IMR-90 (cell line): ENCODE data around the gene ZNF764. TPM values are rescaled to one million over a fixed set of nuclear protein-coding genes. Genes with fewer than 3 reads are reported as not detected.

Experiments used
- ATAC-seq: fragments of 200-7000 bp; cut with Tn5 transposase; 2 replicates; pipeline ENCODE4 v1.9.1; 2020; ENCODE audit warnings: low read depth, mild to moderate bottlenecking, moderate library complexity
- BruUV-seq: library from RNA; stranded (reverse); fragments of 400-500 nt; replicated peaks from 2 replicates; lab custom pipeline; 2021; lab: Mats Ljungman, UMichigan
- CTCF ChIA-PET: fragments of 300-600 bp; formaldehyde crosslinking; extraction: SDS; loops from one replicate; lab custom pipeline; 2021; ENCODE audit warnings: antibody characterized with exemption; lab: Yijun Ruan, JAX
- POLR2A ChIA-PET: fragments of 300-600 bp; sonication (Branson Sonifier 250); formaldehyde crosslinking; loops from one replicate; lab custom pipeline; 2022; ENCODE audit warnings: antibody characterized with exemption; ENCODE audit not compliant: unreplicated experiment; lab: Charles Lee
- DNase-seq: peaks from one replicate; pipeline ENCODE4 v3.0.0; 2013
- H2AFZ ChIP-seq: replicated peaks from 2 replicates; pipeline ENCODE3; 2013; ENCODE audit warnings: low read length, mild to moderate bottlenecking; ENCODE audit not compliant: poor library complexity
- H2AK5ac ChIP-seq: 2 replicates; pipeline ENCODE4 v1.6.1; 2013; ENCODE audit warnings: low read depth, low read length, inconsistent platforms
- H2AK9ac ChIP-seq: replicated peaks from 2 replicates; pipeline ENCODE3; 2013; ENCODE audit warnings: mild to moderate bottlenecking, low read depth, low read length, moderate library complexity; ENCODE audit not compliant: poor library complexity
- H2BK120ac ChIP-seq: 2 replicates; pipeline ENCODE4 v1.6.1; 2013; ENCODE audit warnings: low read depth, low read length, inconsistent platforms
- H2BK15ac ChIP-seq: 3 replicates; pipeline ENCODE4 v1.6.1; 2013; ENCODE audit warnings: low read depth, low read length, inconsistent platforms
- H2BK20ac ChIP-seq: 2 replicates; pipeline ENCODE4 v1.6.1; 2013; ENCODE audit warnings: low read depth, mild to moderate bottlenecking, inconsistent platforms, low read length, moderate library complexity
- H2BK5ac ChIP-seq: 2 replicates; pipeline ENCODE4 v1.6.1; 2013; ENCODE audit warnings: mild to moderate bottlenecking, low read depth, low read length, inconsistent platforms; ENCODE audit not compliant: poor library complexity, severe bottlenecking
- H3K14ac ChIP-seq: replicated peaks from 2 replicates; pipeline ENCODE4 v1.6.1; 2013; ENCODE audit warnings: low read depth, low read length, inconsistent platforms
- H3K18ac ChIP-seq: 2 replicates; pipeline ENCODE4 v1.6.1; 2013; ENCODE audit warnings: low read depth, low read length, control low read depth
- H3K23ac ChIP-seq: 2 replicates; pipeline ENCODE4 v1.6.1; 2013; ENCODE audit warnings: low read depth, low read length, inconsistent platforms
- H3K27ac ChIP-seq: 2 replicates; pipeline ENCODE4 v1.5.1; 2013; ENCODE audit warnings: mild to moderate bottlenecking, control low read depth, low read length; ENCODE audit not compliant: insufficient read depth
- H3K27me3 ChIP-seq: 2 replicates; pipeline ENCODE4 v1.6.1; 2013; ENCODE audit warnings: low read length; ENCODE audit not compliant: control insufficient read depth, insufficient read depth
- H3K36me3 ChIP-seq: 2 replicates; pipeline ENCODE4 v1.6.1; 2013; ENCODE audit warnings: low read length, mixed read lengths; ENCODE audit not compliant: control insufficient read depth, insufficient read depth
- H3K4ac ChIP-seq: 2 replicates; pipeline ENCODE4 v1.6.1; 2013; ENCODE audit warnings: low read depth, low read length, inconsistent platforms
- H3K4me1 ChIP-seq: 2 replicates; pipeline ENCODE4 v1.6.1; 2013; ENCODE audit warnings: low read length, mixed read lengths; ENCODE audit not compliant: control insufficient read depth, insufficient read depth
- H3K4me2 ChIP-seq: 2 replicates; pipeline ENCODE4 v1.6.1; 2013; ENCODE audit warnings: low read depth, mild to moderate bottlenecking, control low read depth, low read length, moderate library complexity
- H3K4me3 ChIP-seq: 2 replicates; pipeline ENCODE4 v1.5.1; 2013; ENCODE audit warnings: low read depth, mild to moderate bottlenecking, control low read depth, low read length, moderate library complexity; ENCODE audit not compliant: insufficient read depth
- H3K56ac ChIP-seq: 2 replicates; pipeline ENCODE4 v1.6.1; 2013; ENCODE audit warnings: low read length, inconsistent platforms; ENCODE audit not compliant: insufficient read depth; ENCODE audit errors: extremely low read depth
- H3K79me1 ChIP-seq, 2 experiments: 2 replicates each; pipeline ENCODE4 v1.6.1; 2013; ENCODE audit warnings: low read length in 2 of 2, inconsistent platforms in 1 of 2, low read depth in 1 of 2
- H3K9ac ChIP-seq: 2 replicates; pipeline ENCODE4 v1.6.1; 2013; ENCODE audit warnings: low read depth, low read length, control low read depth
- H3K9me1 ChIP-seq: 2 replicates; pipeline ENCODE4 v1.6.1; 2013; ENCODE audit warnings: low read length, inconsistent platforms; ENCODE audit not compliant: insufficient read depth
- H3K9me3 ChIP-seq: 2 replicates; pipeline ENCODE4 v1.6.1; 2013; ENCODE audit warnings: low read length; ENCODE audit not compliant: control insufficient read depth, insufficient read depth
- H4K20me1 ChIP-seq: 2 replicates; pipeline ENCODE4 v1.6.1; 2013; ENCODE audit warnings: low read length, inconsistent platforms; ENCODE audit not compliant: insufficient read depth
- H4K5ac ChIP-seq: 2 replicates; pipeline ENCODE4 v1.6.1; 2013; ENCODE audit warnings: mild to moderate bottlenecking, low read depth, low read length, control low read depth
- H4K8ac ChIP-seq, 2 experiments: 2 replicates each; pipeline ENCODE4 v1.6.1; 2013; ENCODE audit warnings: low read depth in 2 of 2, low read length in 2 of 2, control low read depth in 1 of 2, inconsistent platforms in 1 of 2
- H4K91ac ChIP-seq: 2 replicates; pipeline ENCODE4 v1.6.1; 2013; ENCODE audit warnings: low read depth, low read length, inconsistent platforms; ENCODE audit not compliant: insufficient read depth
- BHLHE40 ChIP-seq: fragments of 150-350 bp; IDR thresholded peaks from 2 replicates; pipeline ENCODE4 v1.6.1; 2016; ENCODE audit warnings: mild to moderate bottlenecking, low read depth, low read length
- CEBPB ChIP-seq: IDR thresholded peaks from 2 replicates; pipeline ENCODE4 v1.6.1; 2012; ENCODE audit warnings: low read depth, low read length, improper control_type of control experiment
- CHD1 ChIP-seq: IDR thresholded peaks from 2 replicates; pipeline ENCODE4 v1.6.1; 2012; ENCODE audit warnings: low read depth, low read length, improper control_type of control experiment
- MAFK ChIP-seq: IDR thresholded peaks from 2 replicates; pipeline ENCODE4 v1.6.1; 2012; ENCODE audit warnings: low read depth, low read length, improper control_type of control experiment
- MAZ ChIP-seq: IDR thresholded peaks from 2 replicates; pipeline ENCODE4 v1.6.1; 2012; ENCODE audit warnings: low read depth, mild to moderate bottlenecking, low read length, improper control_type of control experiment, moderate library complexity, borderline replicate concordance
- MXI1 ChIP-seq: IDR thresholded peaks from 2 replicates; pipeline ENCODE4 v1.6.1; 2012; ENCODE audit warnings: low read depth, mild to moderate bottlenecking, low read length, moderate library complexity, borderline replicate concordance
- NFE2L2 ChIP-seq: fragments of 150-350 bp; IDR thresholded peaks from 2 replicates; pipeline ENCODE4 v1.6.1; 2016; ENCODE audit warnings: low read depth, mild to moderate bottlenecking, low read length
- RAD21 ChIP-seq: IDR thresholded peaks from 2 replicates; pipeline ENCODE4 v1.6.1; 2012; ENCODE audit warnings: low read length, improper control_type of control experiment
- RCOR1 ChIP-seq: IDR thresholded peaks from 2 replicates; pipeline ENCODE4 v1.6.1; 2012; ENCODE audit warnings: mild to moderate bottlenecking, low read length, improper control_type of control experiment; ENCODE audit not compliant: insufficient replicate concordance
- RFX5 ChIP-seq: IDR thresholded peaks from 2 replicates; pipeline ENCODE4 v1.8.0; 2012; ENCODE audit warnings: low read depth, mild to moderate bottlenecking, low read length, moderate library complexity
- WGBS, 2 experiments: methylation state at CpG; one replicate each; pipeline versions ENCODE4 v1.1.5 to v1.1.7; 2013; ENCODE audit warnings: missing lambda C conversion rate in 2 of 2; ENCODE audit not compliant: insufficient read length in 1 of 2; ENCODE audit errors: extremely low coverage in 2 of 2; 5-methylcytosine and 5-hydroxymethylcytosine counted together
- dilution Hi-C: fragments of 300-500 bp; cut with HindIII; formaldehyde crosslinking; loops from one replicate; pipeline ENCODE4 v1.14.3; 2018; ENCODE audit warnings: low sequenced_read_pairs; ENCODE audit not compliant: unreplicated experiment
- in situ Hi-C: fragments of 300-500 bp; cut with MboI; formaldehyde crosslinking; loops from 3 replicates; pipeline ENCODE4 v1.14.3; 2019; ENCODE audit warnings: low sequenced_read_pairs, inconsistent platforms, mixed read lengths
- intact Hi-C: fragments of 100-400 bp; cut with micrococcal nuclease; formaldehyde crosslinking; loops from 2 replicates; pipeline ENCODE4 v1.10.0; 2022
- polyA plus RNA-seq, 3 experiments: library from polyadenylated mRNA; depleted of rRNA; stranded (reverse); fragments of >200 nt; gene quantifications; 2 replicates each; pipeline ENCODE4 v1.2.3, GENCODE V29; 2012; ENCODE audit warnings: low replicate concordance in 1 of 3
- total RNA-seq: library from RNA; depleted of rRNA; stranded (reverse); fragments of >200 nt; gene quantifications from 2 replicates; pipeline ENCODE4 v1.2.3, GENCODE V29; 2012
- TF ChIP-seq, protein P1 (sequence below): conservative IDR thresholded peaks from 2 replicates; pipeline ENCODE4 v1.5.1; 2012; ENCODE audit warnings: mild to moderate bottlenecking, low read depth, low read length, improper control_type of control experiment

Gene ZNF764
- total and polyA plus RNA-seq, 2 of the 4 experiments (the other 2 are of a cell fraction), result 2.2 to 4.6 TPM

DNA sequence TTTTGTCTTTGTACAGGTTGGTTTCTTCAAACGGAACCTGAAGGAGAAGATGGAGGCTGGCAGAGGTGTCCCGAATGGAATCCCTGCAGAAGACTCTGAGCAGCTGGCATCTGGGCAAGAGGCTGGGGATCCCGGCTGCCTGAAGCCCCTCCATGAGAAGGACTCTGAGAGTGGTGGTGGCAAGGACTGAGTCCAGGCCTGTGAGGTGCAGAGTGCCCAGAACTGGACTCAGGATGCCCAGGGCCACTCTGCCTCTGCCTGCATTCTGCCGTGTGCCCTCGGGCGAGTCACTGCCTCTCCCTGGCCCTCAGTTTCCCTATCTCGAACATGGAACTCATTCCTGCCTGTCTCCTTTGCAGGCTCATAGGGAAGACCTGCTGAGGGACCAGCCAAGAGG is 36.7 kb downstream of the ZNF764 start (continued):
- TF ChIP-seq MAZ, result no peak
- no peak for TF ChIP-seq CHD1
- TF ChIP-seq CEBPB, result no peak
- TF ChIP-seq BHLHE40, result no peak

DNA sequence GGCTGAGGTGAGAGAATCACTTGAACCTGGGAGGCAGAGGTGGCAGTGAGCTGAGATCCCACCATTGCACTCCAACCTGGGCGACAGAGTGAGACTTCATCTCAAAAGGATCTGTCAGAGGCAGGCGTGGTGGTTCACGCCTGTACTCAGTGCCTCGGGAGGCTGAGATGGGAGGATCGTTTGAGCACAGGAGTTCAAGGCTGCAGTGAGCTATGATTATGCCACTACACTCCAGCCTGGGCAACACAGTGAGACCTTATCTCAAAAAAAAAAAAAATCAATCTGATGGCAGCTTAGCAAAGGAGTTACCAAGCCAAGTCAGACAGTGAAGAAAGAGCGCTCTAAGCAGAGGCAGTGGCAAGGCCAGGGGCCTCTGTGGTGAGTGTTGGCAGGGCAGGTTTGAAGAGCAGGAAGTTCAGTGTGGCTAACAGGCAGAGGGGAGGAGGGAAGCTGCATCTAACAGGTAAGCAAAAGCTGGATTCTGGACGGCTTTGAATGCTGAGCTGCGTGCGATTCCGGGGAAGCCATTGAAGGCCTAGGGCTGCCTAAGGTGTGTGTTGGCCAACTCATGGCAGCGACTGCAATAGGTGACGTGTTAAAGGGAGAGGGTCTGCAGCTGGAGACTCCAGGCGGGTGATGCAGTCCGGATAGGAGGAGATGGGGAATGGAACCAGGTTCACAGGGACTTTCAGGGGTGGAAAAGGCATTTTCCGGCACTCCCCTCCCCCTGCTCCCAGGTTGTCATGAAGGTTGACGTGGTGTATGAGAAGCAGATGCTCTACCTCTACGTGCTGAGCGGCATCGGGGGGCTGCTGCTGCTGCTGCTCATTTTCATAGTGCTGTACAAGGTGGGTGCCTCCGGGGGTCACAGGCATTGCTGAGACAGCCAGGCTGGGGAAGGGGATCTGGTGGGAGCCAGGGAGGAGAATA is 38.8 kb downstream of the ZNF764 start:
- POLR2A ChIA-PET, result no interaction called here
- H3K4me1 ChIP-seq, result no peaks in the 10 kb centered on the region
- H3K4me2 ChIP-seq, result no peak overlapping the region
- no peak overlapping the region for H2BK5ac ChIP-seq
- WGBS, 2 experiments, result 53% methylated on average over 3 of the region's 20 CpGs; no CpG with 5 or more reads in 1 of the 2 experiments
- peaks cover 17% of the 10 kb centered on the region; the same call in 1 of the 2 replicates for H3K27me3 ChIP-seq
- TF ChIP-seq, protein P1, sequence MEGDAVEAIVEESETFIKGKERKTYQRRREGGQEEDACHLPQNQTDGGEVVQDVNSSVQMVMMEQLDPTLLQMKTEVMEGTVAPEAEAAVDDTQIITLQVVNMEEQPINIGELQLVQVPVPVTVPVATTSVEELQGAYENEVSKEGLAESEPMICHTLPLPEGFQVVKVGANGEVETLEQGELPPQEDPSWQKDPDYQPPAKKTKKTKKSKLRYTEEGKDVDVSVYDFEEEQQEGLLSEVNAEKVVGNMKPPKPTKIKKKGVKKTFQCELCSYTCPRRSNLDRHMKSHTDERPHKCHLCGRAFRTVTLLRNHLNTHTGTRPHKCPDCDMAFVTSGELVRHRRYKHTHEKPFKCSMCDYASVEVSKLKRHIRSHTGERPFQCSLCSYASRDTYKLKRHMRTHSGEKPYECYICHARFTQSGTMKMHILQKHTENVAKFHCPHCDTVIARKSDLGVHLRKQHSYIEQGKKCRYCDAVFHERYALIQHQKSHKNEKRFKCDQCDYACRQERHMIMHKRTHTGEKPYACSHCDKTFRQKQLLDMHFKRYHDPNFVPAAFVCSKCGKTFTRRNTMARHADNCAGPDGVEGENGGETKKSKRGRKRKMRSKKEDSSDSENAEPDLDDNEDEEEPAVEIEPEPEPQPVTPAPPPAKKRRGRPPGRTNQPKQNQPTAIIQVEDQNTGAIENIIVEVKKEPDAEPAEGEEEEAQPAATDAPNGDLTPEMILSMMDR, result no peak
- no peak for TF ChIP-seq MXI1
- TF ChIP-seq RFX5, result no peak
- TF ChIP-seq RCOR1, result no peak
- no peak for TF ChIP-seq MAZ
- TF ChIP-seq MAFK, result no peak
- TF ChIP-seq RAD21, result no peak
- TF ChIP-seq NFE2L2, result no peak
- no peak for TF ChIP-seq CHD1
- intact Hi-C loops (no loop called here), dilution Hi-C loops (no loop called here), in situ Hi-C loops (no loop called here)
- H4K8ac ChIP-seq, result no peak overlapping the region
- no peak overlapping the region for H3K4ac ChIP-seq
- DNase-seq (no peak), ATAC-seq (no peak)
- H2AFZ ChIP-seq, result peak overlapping the region; percentile 21
- no peak overlapping the region for H2AK9ac ChIP-seq
- no peak overlapping the region for H3K27ac ChIP-seq
- H3K14ac ChIP-seq, result no peak overlapping the region
- H4K91ac ChIP-seq, result no peak overlapping the region
- no peak overlapping the region for H3K23ac ChIP-seq
- no TSS peak for BruUV-seq
- H3K18ac ChIP-seq, result no peak overlapping the region
- no peaks in the 10 kb centered on the region for H3K9me3 ChIP-seq
- no peak overlapping the region for H3K9ac ChIP-seq
- no peaks in the 10 kb centered on the region for H3K79me1 ChIP-seq
- peaks cover 2% of the 10 kb centered on the region; the same call in 1 of the 2 replicates for H3K36me3 ChIP-seq
- CTCF ChIA-PET, result no interaction called here
- H2BK15ac ChIP-seq, result no peak overlapping the region
- H4K5ac ChIP-seq, result no peak overlapping the region
- H3K4me3 ChIP-seq, result no peak overlapping the region
- H2BK20ac ChIP-seq, result no peak overlapping the region
- no peaks in the 10 kb centered on the region for H3K9me1 ChIP-seq
- no peak overlapping the region for H2BK120ac ChIP-seq
- no peaks in the 10 kb centered on the region; the same call in 1 of the 2 replicates for H4K20me1 ChIP-seq
- no peak overlapping the region for H3K56ac ChIP-seq
- H2AK5ac ChIP-seq, result no peak overlapping the region
